SJCRH30 (cell line): ENCODE measurements around the gene ACTL10. TPM values are rescaled to one million over a fixed set of nuclear protein-coding genes. Genes with fewer than 3 reads are reported as not detected.
A peak's percentile ranks its signal among the peaks of the same experiment; 100 is the strongest.

ENCODE experiments used
- DNase-seq, 2 experiments: peaks; one replicate each; pipeline ENCODE4 v3.0.0-alpha.2; 2015 to 2020
- H3K27ac ChIP-seq: fragments of 250-450 bp; sonication (Bioruptor Pico); 2 replicates; pipeline ENCODE4 v1.5.1; 2020; ENCODE audit warnings: mild to moderate bottlenecking, moderate library complexity
- H3K27me3 ChIP-seq: fragments of 250-450 bp; sonication (Bioruptor Pico); 2 replicates; pipeline ENCODE4 v1.5.1; 2020; ENCODE audit warnings: mild to moderate bottlenecking, moderate library complexity
- H3K36me3 ChIP-seq: fragments of 250-450 bp; sonication (Bioruptor Pico); 2 replicates; pipeline ENCODE4 v1.5.1; 2020; ENCODE audit warnings: mild to moderate bottlenecking, moderate library complexity
- H3K4me1 ChIP-seq: fragments of 250-450 bp; sonication (Bioruptor Pico); 2 replicates; pipeline ENCODE4 v1.5.1; 2020; ENCODE audit warnings: mild to moderate bottlenecking, moderate library complexity
- H3K4me3 ChIP-seq: fragments of 250-450 bp; sonication (Bioruptor Pico); 2 replicates; pipeline ENCODE4 v1.5.1; 2020; ENCODE audit warnings: mild to moderate bottlenecking, moderate library complexity
- H3K9me3 ChIP-seq: fragments of 250-450 bp; sonication (Bioruptor Pico); replicated peaks from 2 replicates; pipeline ENCODE4 v1.5.1; 2020; ENCODE audit warnings: mild to moderate bottlenecking, moderate library complexity
- total RNA-seq: library from RNA; depleted of rRNA; stranded (reverse); fragments of >200 nt; shearing (Covaris generic); gene quantifications from 2 replicates; pipeline ENCODE4 v1.2.3, GENCODE V29; 2014

The ACTL10 gene
- total RNA-seq, 1 experiment from 2014 or later = 0.10 TPM

- H3K27me3 ChIP-seq = no peaks in the 10 kb centered on the region
- H3K9me3 ChIP-seq = no peaks in the 10 kb centered on the region
- peak overlapping the region; percentile 50 for H3K27ac ChIP-seq
- H3K36me3 ChIP-seq = peaks cover 32% of the 10 kb centered on the region
- peaks cover 34% of the 10 kb centered on the region for H3K4me1 ChIP-seq
- DNase-seq = no peak
- peak overlapping the region; percentile 74 for H3K4me3 ChIP-seq
These were observed 6.9 kb downstream of the ACTL10 start for GRCh38 chr20:33673410-33674293.

GRCh38 chr20:33674294-33675135, 7.8 kb downstream of the ACTL10 start, which contains the start of gene NECAB3:
Gene NECAB3 (minus strand): TSS chr20:33674428. CDS start chr20:33674352, 76 bp downstream.
- no peaks in the 10 kb centered on the region for H3K9me3 ChIP-seq
- H3K27ac ChIP-seq = peak within 1 kb of the TSS; percentile 50
- peaks cover 43% of the 10 kb centered on the region for H3K4me1 ChIP-seq
- H3K4me3 ChIP-seq = peak within 1 kb of the TSS; percentile 74
- H3K27me3 ChIP-seq = no peaks in the 10 kb centered on the region
- peak; percentile 80 to 90 for DNase-seq
- peaks cover 35% of the 10 kb centered on the region for H3K36me3 ChIP-seq

GRCh38 chr20:33675136-33675959, 8.6 kb downstream of the ACTL10 start:
- Histone ChIP-seq H3K4me3 (peak overlapping the region; percentile 74), H3K27ac (peak overlapping the region; percentile 11; the same call in 1 of the 2 replicates), H3K9me3 (no peaks in the 10 kb centered on the region), H3K4me1 (peaks cover 50% of the 10 kb centered on the region), H3K27me3 (no peaks in the 10 kb centered on the region), H3K36me3 (peaks cover 42% of the 10 kb centered on the region)
- DNase-seq = no peak

GRCh38 chr20:33676121-33676520, 9.4 kb downstream of the ACTL10 start:
- no peak for DNase-seq
- H3K4me3 ChIP-seq = no peak overlapping the region
- peaks cover 50% of the 10 kb centered on the region for H3K4me1 ChIP-seq
- H3K27me3 ChIP-seq = no peaks in the 10 kb centered on the region
- no peaks in the 10 kb centered on the region for H3K9me3 ChIP-seq
- H3K27ac ChIP-seq = no peak overlapping the region
- H3K36me3 ChIP-seq = peaks cover 40% of the 10 kb centered on the region

- peaks cover 36% of the 10 kb centered on the region for H3K36me3 ChIP-seq
- no peaks in the 10 kb centered on the region for H3K27me3 ChIP-seq
- no peak overlapping the region for H3K27ac ChIP-seq
- H3K4me1 ChIP-seq = peaks cover 50% of the 10 kb centered on the region
- no peak for DNase-seq
- no peaks in the 10 kb centered on the region for H3K9me3 ChIP-seq
- H3K4me3 ChIP-seq = no peak overlapping the region
These were observed 10.2 kb downstream of the ACTL10 start for GRCh38 chr20:33676652-33677645.

GRCh38 chr20:33677991-33678702, 11.4 kb downstream of the ACTL10 start:
- H3K9me3 ChIP-seq = no peaks in the 10 kb centered on the region
- peaks cover 40% of the 10 kb centered on the region for H3K36me3 ChIP-seq
- no peak overlapping the region for H3K4me3 ChIP-seq
- DNase-seq = peak; percentile 95 to 96
- H3K27ac ChIP-seq = peak overlapping the region; percentile 22
- H3K4me1 ChIP-seq = peaks cover 43% of the 10 kb centered on the region
- H3K27me3 ChIP-seq = no peaks in the 10 kb centered on the region

- Histone ChIP-seq H3K9me3 (no peaks in the 10 kb centered on the region), H3K4me3 (no peak overlapping the region), H3K27ac (no peak overlapping the region), H3K27me3 (no peaks in the 10 kb centered on the region), H3K36me3 (peaks cover 44% of the 10 kb centered on the region), H3K4me1 (peaks cover 44% of the 10 kb centered on the region)
- DNase-seq = no peak
These were observed 13.2 kb downstream of the ACTL10 start for GRCh38 chr20:33679758-33680485.

- Histone ChIP-seq H3K36me3 (peaks cover 46% of the 10 kb centered on the region), H3K9me3 (no peaks in the 10 kb centered on the region), H3K27me3 (no peaks in the 10 kb centered on the region), H3K27ac (no peak overlapping the region), H3K4me3 (no peak overlapping the region), H3K4me1 (peaks cover 40% of the 10 kb centered on the region)
- DNase-seq = no peak
These were observed 13.9 kb downstream of the ACTL10 start for GRCh38 chr20:33680686-33681085.

GRCh38 chr20:33681288-33681687, 14.5 kb downstream of the ACTL10 start:
- DNase-seq = no peak
- Histone ChIP-seq H3K4me1 (peaks cover 39% of the 10 kb centered on the region), H3K27me3 (no peaks in the 10 kb centered on the region), H3K36me3 (peaks cover 43% of the 10 kb centered on the region), H3K27ac (no peak overlapping the region), H3K9me3 (no peaks in the 10 kb centered on the region), H3K4me3 (no peak overlapping the region)

- Histone ChIP-seq H3K36me3 (peaks cover 37% of the 10 kb centered on the region), H3K27ac (no peak overlapping the region), H3K4me3 (no peak overlapping the region), H3K4me1 (peaks cover 42% of the 10 kb centered on the region), H3K9me3 (no peaks in the 10 kb centered on the region), H3K27me3 (no peaks in the 10 kb centered on the region)
- DNase-seq = no peak
These were observed 15.1 kb downstream of the ACTL10 start for GRCh38 chr20:33681728-33682353.

- Histone ChIP-seq H3K27ac (peak overlapping the region; percentile 84), H3K4me3 (peak overlapping the region; percentile 84), H3K27me3 (no peaks in the 10 kb centered on the region), H3K9me3 (no peaks in the 10 kb centered on the region), H3K36me3 (peaks cover 19% of the 10 kb centered on the region), H3K4me1 (peaks cover 24% of the 10 kb centered on the region)
- DNase-seq = peak in 1 of 2 experiments; percentile 75
These were observed 18.0 kb downstream of the ACTL10 start for GRCh38 chr20:33684533-33685327.
